DOHH2 (cell line): ENCODE data around the gene PASD1.
"Not testable (repeated sequence)": the region's sequence is repeated elsewhere in the genome, so short reads cannot be mapped to it uniquely, and the experiment has no call there.

Experiments used
- CTCF ChIP-seq: fragments of 200-600 bp; sonication (generic); IDR thresholded peaks from one replicate; pipeline ENCODE4 v1.5.1; 2014; ENCODE audit warnings: antibody characterized with exemption, mild to moderate bottlenecking, low read depth, low read length; ENCODE audit not compliant: poor library complexity, severe bottlenecking
- EZH2phosphoT487 ChIP-seq: fragments of 200-600 bp; sonication (generic); IDR thresholded peaks from 2 replicates; pipeline ENCODE4 v1.6.1; 2017; ENCODE audit warnings: borderline replicate concordance, mild to moderate bottlenecking, antibody characterized with exemption, low read length, moderate library complexity, mixed read lengths

- not testable (repeated sequence) for TF ChIP-seq CTCF, EZH2phosphoT487
These were observed 3.4 kb downstream of the PASD1 start for GRCh38 chrX:151566872-151567271.
